Naive B cell (primary cell): ENCODE measurements around the gene TH. TPM values are rescaled to one million over a fixed set of nuclear protein-coding genes. Genes with fewer than 3 reads are reported as not detected.

ENCODE experiments used
- ATAC-seq, 2 donors: fragments of 150-1000 bp; cut with Tn5 transposase; 2 replicates each; pipeline ENCODE4 v1.10.0; 2021; ENCODE audit warnings: low read depth in 2 of 2, mild to moderate bottlenecking in 2 of 2, moderate library complexity in 2 of 2
- DNase-seq: peaks from one replicate; pipeline ENCODE4 v3.0.0; 2022
- H3K27ac Mint-ChIP-seq, 6 donors: one replicate each; pipeline ENCODE4 v1.8.0; 2020 to 2022; ENCODE audit warnings: mild to moderate bottlenecking in 6 of 6, mixed read lengths in 6 of 6, moderate library complexity in 5 of 6, inconsistent platforms in 2 of 6
- H3K27me3 Mint-ChIP-seq, 3 donors: one replicate each; pipeline ENCODE4 v1.8.0; 2021 to 2022; ENCODE audit warnings: mixed read lengths in 3 of 3, mild to moderate bottlenecking in 1 of 3
- H3K36me3 Mint-ChIP-seq, 2 donors: one replicate each; pipeline ENCODE4 v1.8.0; 2020 to 2022; ENCODE audit warnings: mixed read lengths in 2 of 2, inconsistent platforms in 1 of 2, mild to moderate bottlenecking in 1 of 2
- H3K4me1 Mint-ChIP-seq, 3 donors: one replicate each; pipeline ENCODE4 v1.8.0; 2020 to 2022; ENCODE audit warnings: mixed read lengths in 3 of 3, inconsistent platforms in 1 of 3, mild to moderate bottlenecking in 1 of 3, moderate library complexity in 1 of 3
- H3K4me3 Mint-ChIP-seq, 8 donors: one replicate each; pipeline ENCODE4 v1.8.0; 2020 to 2022; ENCODE audit warnings: mild to moderate bottlenecking in 8 of 8, mixed read lengths in 8 of 8, moderate library complexity in 8 of 8, inconsistent platforms in 2 of 8
- H3K9me3 Mint-ChIP-seq, 7 donors: one replicate each; pipeline ENCODE4 v1.8.0; 2020 to 2022; ENCODE audit warnings: mixed read lengths in 7 of 7, mild to moderate bottlenecking in 5 of 7, inconsistent platforms in 2 of 7, moderate library complexity in 1 of 7
- polyA plus RNA-seq, 6 donors: library from polyadenylated mRNA; unstranded; fragments of 300-500 nt; fragmentation: Illumina TruSeq; gene quantifications; one replicate each; pipeline ENCODE4 v1.2.3, GENCODE V29; 2021; ENCODE audit warnings: low read depth in 6 of 6

TH gene
- polyA plus RNA-seq, 6 donors from 2014 or later, result not detected

DNA sequence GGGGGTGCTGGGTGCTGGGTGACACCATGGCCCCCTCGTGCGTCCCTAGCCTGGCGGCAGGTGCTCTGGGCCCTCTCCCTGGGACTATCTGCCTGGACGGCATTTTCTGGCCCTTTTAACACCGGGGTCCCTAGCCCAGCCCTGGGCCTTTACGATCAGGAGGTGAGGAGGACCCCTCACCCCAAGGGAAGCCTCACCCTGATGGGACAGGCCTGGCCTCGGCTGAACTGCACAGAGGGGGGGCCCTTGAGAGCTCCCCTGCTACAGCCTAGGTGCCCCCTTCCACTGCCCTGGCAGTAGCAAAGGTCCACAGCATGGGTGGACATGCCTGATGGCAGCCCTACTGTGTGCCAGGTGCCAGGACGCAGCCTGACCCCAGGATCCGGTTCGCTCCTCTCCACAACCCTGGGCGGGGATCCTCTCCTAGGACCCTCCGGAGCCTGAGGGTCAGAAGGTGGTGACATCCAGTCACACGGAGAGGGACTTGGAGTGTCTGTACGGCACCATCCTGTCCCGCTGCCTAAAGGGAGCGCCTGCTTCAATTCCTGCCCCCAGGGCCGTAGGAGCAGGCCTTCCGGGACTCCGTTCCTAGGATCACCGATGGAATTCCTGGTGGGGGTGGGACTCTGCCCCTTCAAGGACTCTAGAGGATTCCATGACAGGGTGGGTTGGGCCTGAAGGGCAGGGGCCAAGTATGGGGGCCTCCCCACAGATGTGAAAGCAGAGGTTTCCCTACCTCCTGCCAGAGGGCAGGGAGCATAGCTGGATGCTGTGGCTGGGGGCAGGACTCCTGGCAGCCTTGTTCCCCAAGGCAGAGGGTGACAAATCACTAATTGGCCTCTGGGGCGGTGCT is 33.0 kb upstream of the TH start:
- Mint-ChIP-seq H3K4me1 (no peaks in the 10 kb centered on the region), H3K4me3 (no peak overlapping the region), H3K27ac (no peak overlapping the region), H3K9me3 (peaks cover 0 to 9% (median 3%) of the 10 kb centered on the region in 7 donors), H3K27me3 (peaks cover 0 to 16% (median 11%) of the 10 kb centered on the region in 3 donors), H3K36me3 (no peaks in the 10 kb centered on the region)
- DNase-seq, result no peak
- no peak for ATAC-seq

DNA sequence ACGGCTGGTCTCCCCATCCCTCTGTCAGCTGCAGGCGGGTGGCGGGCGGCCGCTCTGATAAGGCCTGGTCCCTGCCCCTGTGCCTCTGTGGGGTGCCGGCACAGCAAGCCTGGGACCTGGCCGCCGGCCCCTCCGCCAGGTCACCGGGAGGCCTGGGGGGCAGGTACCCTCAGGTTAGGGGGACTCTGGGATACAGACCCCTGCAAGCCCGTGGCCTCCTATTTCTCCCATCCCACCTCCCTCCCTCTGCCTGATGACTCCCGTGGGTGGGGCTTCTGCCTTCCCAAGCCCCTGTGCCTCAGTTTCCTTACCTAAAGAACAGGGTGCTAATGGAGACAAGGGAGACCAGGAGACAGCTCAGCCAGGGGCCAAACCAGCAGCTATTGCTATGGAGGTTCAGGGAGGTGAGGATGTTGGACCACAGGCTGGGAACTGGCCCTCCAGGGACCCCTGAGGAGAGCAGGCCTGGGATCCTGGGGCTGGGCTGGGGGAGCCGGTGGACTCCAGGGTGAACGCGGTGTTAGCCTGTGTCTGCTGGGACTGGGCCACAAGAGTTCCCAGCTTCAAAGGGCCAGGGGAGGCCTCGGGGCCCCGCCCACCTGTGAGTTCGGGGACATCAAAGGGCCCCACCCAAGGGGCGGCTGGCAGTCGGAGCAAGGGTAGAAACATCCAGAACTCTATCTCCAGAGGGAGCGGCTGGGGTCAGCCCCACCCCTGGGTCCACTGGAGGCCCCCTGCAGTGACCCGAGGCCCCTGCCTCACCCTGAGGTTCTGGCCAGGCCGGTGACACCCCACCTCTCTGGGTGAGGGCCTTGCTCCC is 32.0 kb upstream of the TH start:
- Mint-ChIP-seq H3K9me3 (peaks cover 0 to 9% (median 3%) of the 10 kb centered on the region in 7 donors), H3K36me3 (no peaks in the 10 kb centered on the region), H3K27me3 (peaks cover 0 to 16% (median 8%) of the 10 kb centered on the region in 3 donors), H3K4me1 (no peaks in the 10 kb centered on the region), H3K4me3 (no peak overlapping the region), H3K27ac (no peak overlapping the region)
- no peak for DNase-seq
- ATAC-seq, result no peak

DNA sequence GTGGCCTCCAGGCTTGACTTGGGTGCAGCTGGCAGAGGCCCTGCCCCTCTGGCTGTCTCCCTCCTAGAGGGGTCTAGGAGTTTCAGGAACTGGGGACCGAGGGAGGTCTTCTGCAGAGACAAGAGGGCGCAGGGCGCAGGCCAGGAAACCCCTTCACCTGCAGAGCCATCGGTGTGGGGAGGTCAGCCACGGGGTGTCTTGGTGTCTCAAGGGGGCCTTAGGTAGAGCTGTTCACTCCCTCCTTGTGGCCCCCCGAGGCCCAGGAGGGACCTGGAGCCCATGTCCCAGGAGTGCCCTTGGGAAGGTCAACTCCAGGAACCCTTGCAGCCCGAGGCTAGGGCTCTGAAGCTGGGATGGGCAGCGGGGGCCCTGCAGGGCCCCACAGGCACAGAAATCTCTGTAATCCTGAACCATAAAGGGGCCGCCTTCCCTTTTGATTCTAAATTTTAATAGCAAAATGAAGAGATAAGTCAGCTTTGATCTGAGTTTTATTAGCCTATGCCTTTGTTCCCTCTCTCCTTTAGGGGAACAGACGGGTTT is 31.4 kb upstream of the TH start:
- Mint-ChIP-seq H3K36me3 (no peaks in the 10 kb centered on the region), H3K9me3 (peaks cover 0 to 9% (median 3%) of the 10 kb centered on the region in 7 donors)
- no peak for ATAC-seq

DNA sequence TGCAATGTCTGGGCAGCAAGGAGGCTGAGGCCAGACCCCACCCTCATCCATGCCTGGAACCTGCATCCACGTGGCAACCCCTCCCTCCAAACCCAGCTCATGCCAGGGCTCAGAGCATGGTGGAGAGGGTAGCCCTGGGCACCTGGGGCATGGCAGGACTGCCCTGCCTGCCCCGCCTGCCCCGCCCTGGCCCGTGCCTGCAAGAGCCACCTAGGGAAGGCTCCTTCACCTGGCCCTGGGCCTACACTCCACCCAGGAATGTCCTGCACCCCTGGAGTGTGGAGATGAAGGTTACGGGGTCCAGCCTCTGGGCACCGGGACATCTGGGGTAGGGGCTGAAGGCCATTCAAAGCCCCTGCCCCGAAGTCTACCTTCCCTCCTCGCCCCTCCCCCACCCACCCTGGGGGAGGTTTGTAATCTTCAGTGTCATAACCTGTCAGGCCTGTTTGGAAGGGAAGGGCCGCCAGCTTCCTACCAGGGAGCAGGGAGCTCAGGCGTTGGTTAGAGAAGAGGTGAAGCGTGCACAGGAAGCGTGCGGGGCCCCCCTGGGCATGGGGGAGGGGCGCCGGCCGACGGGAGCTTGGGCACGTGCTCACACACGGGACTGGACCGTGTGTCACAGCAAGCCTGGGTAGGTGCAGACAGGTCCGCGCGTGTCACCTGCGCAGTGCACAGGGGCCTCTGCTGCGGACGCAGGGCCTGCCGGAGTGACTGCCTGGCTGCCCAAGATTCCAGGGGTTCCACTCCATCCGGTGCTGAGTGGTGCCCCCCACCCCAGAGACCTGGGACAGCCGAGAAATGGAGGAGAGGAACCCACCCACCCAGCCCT is 30.7 kb upstream of the TH start:
- peaks cover 0 to 5% (median under 1%) of the 10 kb centered on the region in 3 donors for H3K27me3 Mint-ChIP-seq
- peaks cover 0 to 1% (median under 1%) of the 10 kb centered on the region in 3 donors for H3K4me1 Mint-ChIP-seq
- no peak overlapping the region for H3K27ac Mint-ChIP-seq
- no peak overlapping the region for H3K4me3 Mint-ChIP-seq
- DNase-seq (no peak), ATAC-seq (no peak)
- peaks cover 0 to 9% (median 3%) of the 10 kb centered on the region in 7 donors for H3K9me3 Mint-ChIP-seq
- peaks cover 0 to under 1% of the 10 kb centered on the region in 2 donors for H3K36me3 Mint-ChIP-seq

More for the DNA sequence above, 31.4 kb upstream of the TH start:
- Mint-ChIP-seq H3K4me1 (no peaks in the 10 kb centered on the region), H3K27me3 (peaks cover 0 to 10% (median 3%) of the 10 kb centered on the region in 3 donors), H3K4me3 (no peak overlapping the region), H3K27ac (no peak overlapping the region)
- no peak for DNase-seq

DNA sequence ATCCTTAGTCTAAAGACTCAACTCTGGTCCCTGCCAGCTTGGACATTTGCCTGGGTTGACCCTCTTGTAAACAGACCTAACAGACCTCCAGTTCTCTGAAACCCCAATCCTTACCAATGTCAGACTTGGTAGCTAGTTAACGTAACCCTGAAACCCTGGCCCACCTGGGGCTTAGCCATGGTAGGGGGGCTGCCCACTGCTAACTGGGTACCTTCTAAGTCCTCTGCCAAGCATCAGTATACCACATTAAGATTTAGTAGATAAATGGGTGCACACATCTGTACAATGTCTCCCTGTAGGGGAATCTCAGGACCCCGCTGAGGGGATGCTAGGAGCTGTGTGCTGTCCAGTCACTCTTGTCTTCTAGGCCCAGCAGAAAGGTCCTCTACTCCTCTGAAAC is 29.9 kb upstream of the TH start:
- DNase-seq (no peak), ATAC-seq (no peak)
- Mint-ChIP-seq H3K4me3 (no peak overlapping the region), H3K27ac (peak overlapping the region in 1 of 6 donors; percentile 21), H3K36me3 (peaks cover 0 to 8% of the 10 kb centered on the region in 2 donors), H3K9me3 (peaks cover 0 to 9% (median 3%) of the 10 kb centered on the region in 7 donors), H3K4me1 (peaks cover 6 to 9% (median 8%) of the 10 kb centered on the region in 3 donors), H3K27me3 (peaks cover 3 to 10% (median 8%) of the 10 kb centered on the region in 3 donors)

DNA sequence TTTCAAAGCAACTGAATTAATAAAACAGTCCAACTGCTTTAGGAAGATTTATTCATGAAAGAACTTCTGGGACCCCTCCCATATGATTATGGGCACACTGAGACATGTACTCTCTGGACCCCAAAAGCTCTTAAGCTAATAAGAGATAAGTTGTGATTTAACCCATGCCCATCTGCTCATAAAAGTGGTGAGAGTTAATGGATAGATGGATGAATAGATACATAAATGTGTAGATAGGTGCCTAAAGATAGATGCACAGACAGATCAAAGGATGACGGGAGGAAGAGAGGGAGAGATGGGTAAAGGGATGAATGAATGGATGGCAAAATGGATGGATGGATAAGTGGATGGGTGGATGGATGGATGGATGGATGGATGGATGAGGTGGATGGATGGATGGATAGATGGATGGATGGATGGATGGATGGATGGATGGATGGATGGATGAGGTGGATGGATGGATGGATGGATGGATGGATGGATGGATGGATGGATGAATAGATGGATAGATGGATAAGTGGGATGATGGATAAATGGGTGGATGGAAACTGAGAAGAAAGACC is 29.4 kb upstream of the TH start:
- Mint-ChIP-seq H3K36me3 (peaks cover 0 to 10% of the 10 kb centered on the region in 2 donors), H3K4me3 (no peak overlapping the region), H3K27ac (peak overlapping the region in 1 of 6 donors; percentile 2), H3K27me3 (peaks cover 8 to 15% (median 13%) of the 10 kb centered on the region in 3 donors), H3K4me1 (peaks cover 10 to 14% (median 13%) of the 10 kb centered on the region in 3 donors), H3K9me3 (peaks cover 0 to 9% (median 3%) of the 10 kb centered on the region in 7 donors)
- no peak for ATAC-seq
- no peak for DNase-seq

DNA sequence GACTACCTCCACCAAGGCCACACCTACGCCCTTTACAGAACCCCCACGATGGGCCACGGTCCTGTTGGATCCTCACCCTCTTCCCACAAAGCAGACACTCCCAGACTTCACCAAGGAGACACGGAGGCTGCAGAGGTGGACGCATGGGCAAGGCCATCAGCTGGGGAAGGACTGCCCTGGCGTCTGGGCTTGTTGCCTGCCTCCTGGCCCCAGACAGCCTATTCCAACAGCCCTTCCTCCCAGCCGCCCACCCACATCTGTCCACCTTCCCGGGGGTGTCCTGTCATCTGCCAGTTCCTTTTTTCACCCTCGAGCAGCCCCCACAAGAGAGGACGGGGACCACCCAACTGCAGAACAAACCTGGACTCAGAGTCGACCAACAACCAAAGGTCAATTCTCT is 28.9 kb upstream of the TH start:
- Mint-ChIP-seq H3K4me1 (peaks cover 12 to 15% (median 14%) of the 10 kb centered on the region in 3 donors), H3K4me3 (no peak overlapping the region), H3K36me3 (peaks cover 0 to 10% of the 10 kb centered on the region in 2 donors), H3K27me3 (peaks cover 9 to 19% (median 18%) of the 10 kb centered on the region in 3 donors), H3K27ac (no peak overlapping the region), H3K9me3 (peaks cover 0 to 9% (median 3%) of the 10 kb centered on the region in 7 donors)
- DNase-seq (no peak), ATAC-seq (no peak)

DNA sequence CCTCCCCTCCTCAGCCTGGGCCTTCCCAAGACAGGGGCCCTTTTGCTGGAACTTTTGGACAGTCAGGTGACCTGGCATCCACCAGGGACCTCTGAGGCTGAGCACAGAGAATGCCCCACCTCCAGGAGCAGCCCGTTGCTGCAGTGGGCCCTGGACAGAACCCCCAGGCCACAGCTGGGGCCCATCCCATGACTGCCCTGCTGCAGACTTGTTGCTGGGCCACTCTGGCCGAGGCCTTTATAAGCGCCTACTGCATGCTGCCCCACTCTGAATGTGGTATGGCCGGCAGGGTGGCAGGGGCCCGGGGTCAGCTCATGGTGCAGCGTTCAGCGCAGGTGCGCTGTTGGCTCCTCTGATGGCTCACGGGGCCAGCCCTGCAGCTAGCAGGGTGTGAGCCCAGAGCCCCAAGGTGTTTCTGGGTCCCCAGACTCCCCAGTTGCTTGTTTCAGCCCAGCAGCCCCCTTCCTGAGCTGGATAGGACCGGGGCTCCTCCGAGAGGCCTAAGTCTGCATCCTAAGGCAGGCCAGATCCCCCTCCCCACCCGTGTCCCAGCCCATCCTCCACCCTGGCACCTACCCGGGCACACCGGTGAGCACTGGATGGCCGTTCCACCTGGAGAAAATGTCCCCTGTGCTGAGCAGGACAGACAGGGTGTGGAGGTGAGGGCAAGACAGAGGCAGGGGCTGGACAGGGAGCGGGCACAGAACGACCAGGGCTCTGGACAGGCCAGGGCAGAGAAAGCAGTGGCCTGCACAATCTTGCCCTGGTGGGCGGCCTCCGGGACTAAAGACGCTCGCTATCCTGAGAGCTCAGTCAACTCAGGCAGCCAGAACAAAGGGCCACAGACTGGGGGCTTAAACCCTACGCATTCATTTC is 28.1 kb upstream of the TH start:
- H3K36me3 Mint-ChIP-seq, result peaks cover 0 to 10% of the 10 kb centered on the region in 2 donors
- H3K4me3 Mint-ChIP-seq, result no peak overlapping the region

DNA sequence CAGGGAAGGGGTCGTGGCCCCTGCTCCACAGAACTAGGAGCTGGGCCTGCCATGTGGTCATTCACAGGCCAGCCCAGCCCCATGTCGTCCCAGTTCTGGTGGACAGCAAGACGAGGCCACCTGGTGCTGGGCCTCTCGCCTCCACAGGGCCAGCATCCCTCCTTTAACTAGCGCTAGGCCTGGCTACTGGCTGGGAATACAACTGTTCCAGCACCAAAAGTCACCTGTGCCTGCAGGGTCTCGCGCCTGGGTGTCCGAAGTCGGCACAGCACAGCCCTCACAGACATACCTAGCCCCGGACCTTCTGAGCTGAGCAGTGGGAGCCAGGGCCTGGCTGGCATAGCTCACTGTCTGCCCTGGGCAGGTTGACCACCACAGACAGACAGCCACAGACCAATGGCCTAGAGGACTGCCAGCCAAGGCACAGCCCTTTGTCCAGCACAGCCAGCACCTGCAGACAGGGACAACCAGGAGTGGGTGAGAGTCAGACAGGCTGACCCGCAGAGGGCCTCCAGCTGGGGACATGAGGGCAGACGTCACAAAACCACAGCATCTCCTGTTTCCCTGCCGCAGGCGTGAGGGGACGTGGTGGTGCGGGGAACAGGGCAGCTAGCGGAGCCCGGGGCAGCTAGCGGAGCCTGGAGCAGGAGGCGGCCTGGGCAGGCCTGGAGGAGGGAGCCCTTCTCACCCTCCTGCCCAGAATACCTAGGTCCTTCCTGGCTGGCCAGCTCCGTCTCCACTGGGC is 27.2 kb upstream of the TH start:
- no peak for DNase-seq
- Mint-ChIP-seq H3K9me3 (peaks cover 0 to 9% (median 3%) of the 10 kb centered on the region in 7 donors), H3K36me3 (peaks cover 0 to 10% of the 10 kb centered on the region in 2 donors), H3K4me3 (no peak overlapping the region), H3K27ac (no peak overlapping the region), H3K27me3 (peaks cover 9 to 27% (median 24%) of the 10 kb centered on the region in 3 donors), H3K4me1 (peaks cover 12 to 18% (median 15%) of the 10 kb centered on the region in 3 donors)
- no peak for ATAC-seq

More for the DNA sequence above, 28.1 kb upstream of the TH start:
- Mint-ChIP-seq H3K27me3 (peaks cover 9 to 24% (median 24%) of the 10 kb centered on the region in 3 donors), H3K27ac (no peak overlapping the region), H3K4me1 (peaks cover 12 to 17% (median 15%) of the 10 kb centered on the region in 3 donors), H3K9me3 (peaks cover 0 to 9% (median 3%) of the 10 kb centered on the region in 7 donors)
- ATAC-seq (no peak), DNase-seq (no peak)

DNA sequence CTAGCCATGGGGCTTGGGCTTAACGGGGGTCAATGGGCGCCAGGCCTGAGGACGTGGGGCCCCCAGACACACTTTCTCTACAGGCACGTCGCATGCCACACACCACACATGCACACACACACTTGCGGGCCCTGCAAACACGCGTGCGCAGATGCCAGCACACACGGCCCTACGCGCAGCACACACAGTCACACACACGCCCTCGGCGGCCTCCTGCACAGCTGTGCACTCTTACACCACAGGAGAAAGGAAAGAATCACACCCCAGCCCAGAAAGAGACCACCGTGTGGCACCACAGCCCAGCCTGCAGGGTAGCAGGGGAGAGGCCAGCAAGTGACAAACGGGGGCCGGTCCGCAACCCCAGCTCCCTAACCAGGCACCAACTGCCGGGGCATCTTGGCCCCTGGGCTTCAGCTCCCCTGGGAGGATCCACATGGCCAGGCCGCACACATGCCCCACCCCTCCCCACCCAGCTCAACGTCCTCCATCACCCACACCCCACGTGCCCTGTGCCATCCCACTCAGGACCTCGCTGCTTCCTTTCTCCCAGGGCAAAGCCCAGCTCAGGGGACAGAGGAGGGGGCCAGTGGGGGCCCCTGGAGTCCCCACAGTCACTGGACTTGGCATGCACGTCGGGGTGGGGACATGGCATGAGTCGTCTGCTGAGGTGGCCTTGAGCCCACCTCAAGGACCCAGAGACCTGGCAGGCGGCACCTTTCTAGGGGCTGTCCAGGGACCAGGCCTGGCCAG is 26.3 kb upstream of the TH start:
- ATAC-seq (no peak), DNase-seq (no peak)
- Mint-ChIP-seq H3K4me3 (no peak overlapping the region), H3K27ac (no peak overlapping the region), H3K4me1 (peaks cover 12 to 18% (median 15%) of the 10 kb centered on the region in 3 donors), H3K9me3 (peaks cover 0 to 9% (median 3%) of the 10 kb centered on the region in 7 donors), H3K36me3 (peaks cover 0 to 10% of the 10 kb centered on the region in 2 donors), H3K27me3 (peaks cover 9 to 30% (median 27%) of the 10 kb centered on the region in 3 donors)
